ENCODE results near the gene DTNB. TPM values are rescaled to one million over a fixed set of nuclear protein-coding genes. Genes with fewer than 3 reads are reported as not detected.

The DTNB gene
- total RNA-seq, 4 donors from 2014 or later = 2.2 to 7.8 (median 3.9) TPM

GRCh38 chr2:25375371-25375988 is 297.9 kb downstream of the DTNB start:
- in situ Hi-C loops (cut with MboI; ENCODE audit: low pct_ligation_motif_present in 1 of 4, low pct_unique_long_range_greater_than_20kb in 1 of 4, low sequenced_read_pairs in 3 of 4) (no loop called here), intact Hi-C loops (cut with DNase I; ENCODE audit: low total_unique reads) (no loop called here)
- Histone ChIP-seq H3K4me3 (no peak overlapping the region), H3K36me3 (no peaks in the 10 kb centered on the region), H3K27me3 (no peaks in the 10 kb centered on the region), H3K27ac (no peak overlapping the region), H3K4me1 (peaks cover 6 to 20% (median 13%) of the 10 kb centered on the region in 4 donors), H3K9me3 (no peaks in the 10 kb centered on the region)
- TF ChIP-seq CTCF (IDR thresholded peaks at IDR 0.05) (no peak), POLR2A (IDR thresholded peaks at IDR 0.05) (no peak), EP300 (IDR thresholded peaks at IDR 0.05; ENCODE audit: low read depth) (no peak), POLR2AphosphoS5 (IDR thresholded peaks at IDR 0.05) (no peak)
- no peak for DNase-seq
- 80% methylated on average over 17 of the region's 17 CpGs; no CpG with 5 or more reads in 1 of the 2 donors for WGBS, 2 donors (ENCODE audit: low coverage in 1 of 2)

- 93% methylated on average over 5 of the region's 5 CpGs; no CpG with 5 or more reads in 1 of the 2 donors for WGBS, 2 donors (ENCODE audit: low coverage in 1 of 2)
- in situ Hi-C loops (cut with MboI; ENCODE audit: low pct_ligation_motif_present in 1 of 4, low pct_unique_long_range_greater_than_20kb in 1 of 4, low sequenced_read_pairs in 3 of 4) = loop anchor here in 2 of 4 donors (25.0 kb wide), 1 partner anchor 137 kb away; no protein-coding TSS in a partner anchor
These were observed 298.6 kb downstream of the DTNB start for GRCh38 chr2:25374827-25375226.

GRCh38 chr2:25374411-25374810 is 299.0 kb downstream of the DTNB start:
- Histone ChIP-seq H3K4me3 (no peak overlapping the region), H3K36me3 (no peaks in the 10 kb centered on the region), H3K27ac (no peak overlapping the region), H3K4me1 (peaks cover 6 to 20% (median 13%) of the 10 kb centered on the region in 4 donors), H3K27me3 (no peaks in the 10 kb centered on the region), H3K9me3 (no peaks in the 10 kb centered on the region)
- in situ Hi-C loops (cut with MboI; ENCODE audit: low pct_ligation_motif_present in 1 of 4, low pct_unique_long_range_greater_than_20kb in 1 of 4, low sequenced_read_pairs in 3 of 4) = loop anchor here in 2 of 4 donors (25.0 kb wide), 1 partner anchor 138 kb away; no protein-coding TSS in a partner anchor
- intact Hi-C loops (cut with DNase I; ENCODE audit: low total_unique reads) = no loop called here
- TF ChIP-seq POLR2AphosphoS5 (IDR thresholded peaks at IDR 0.05) (no peak), EP300 (IDR thresholded peaks at IDR 0.05; ENCODE audit: low read depth) (no peak), CTCF (IDR thresholded peaks at IDR 0.05) (no peak)
- 80 to 94% methylated on average over 1 to 4 of the region's 4 CpGs for WGBS, 2 donors (ENCODE audit: low coverage in 1 of 2)
- no peak for DNase-seq

More at GRCh38 chr2:25374827-25375226, 298.6 kb downstream of the DTNB start:
- H3K27ac ChIP-seq = no peak overlapping the region
- intact Hi-C loops (cut with DNase I; ENCODE audit: low total_unique reads) = no loop called here
- H3K36me3 ChIP-seq = no peaks in the 10 kb centered on the region
- H3K4me3 ChIP-seq = no peak overlapping the region
- no peak for DNase-seq
- H3K4me1 ChIP-seq = peaks cover 6 to 20% (median 13%) of the 10 kb centered on the region in 4 donors
- TF ChIP-seq POLR2AphosphoS5 (IDR thresholded peaks at IDR 0.05) (no peak), POLR2A (IDR thresholded peaks at IDR 0.05) (no peak), EP300 (IDR thresholded peaks at IDR 0.05; ENCODE audit: low read depth) (no peak), CTCF (IDR thresholded peaks at IDR 0.05) (no peak)
- H3K27me3 ChIP-seq = no peaks in the 10 kb centered on the region
- no peaks in the 10 kb centered on the region for H3K9me3 ChIP-seq

- TF ChIP-seq POLR2A (IDR thresholded peaks at IDR 0.05) = no peak
- no peak for TF ChIP-seq CTCF (IDR thresholded peaks at IDR 0.05)
- TF ChIP-seq EP300 (IDR thresholded peaks at IDR 0.05; ENCODE audit: low read depth) = no peak
- TF ChIP-seq POLR2AphosphoS5 (IDR thresholded peaks at IDR 0.05) = no peak
- DNase-seq = peak; percentile 57
- H3K27me3 ChIP-seq = no peaks in the 10 kb centered on the region
- peaks cover 6 to 20% (median 13%) of the 10 kb centered on the region in 4 donors for H3K4me1 ChIP-seq
- no peak overlapping the region for H3K27ac ChIP-seq
- no peak overlapping the region for H3K4me3 ChIP-seq
- WGBS, 2 donors (ENCODE audit: low coverage in 1 of 2) = 64% methylated on average over 12 of the region's 20 CpGs; no CpG with 5 or more reads in 1 of the 2 donors
- H3K36me3 ChIP-seq = no peaks in the 10 kb centered on the region
- in situ Hi-C loops (cut with MboI; ENCODE audit: low pct_ligation_motif_present in 1 of 4, low pct_unique_long_range_greater_than_20kb in 1 of 4, low sequenced_read_pairs in 3 of 4) (loop anchor here in 2 of 4 donors (25.0 kb wide), 1 partner anchor 139 kb away; no protein-coding TSS in a partner anchor), intact Hi-C loops (cut with DNase I; ENCODE audit: low total_unique reads) (no loop called here)
- no peaks in the 10 kb centered on the region for H3K9me3 ChIP-seq
These were observed 300.0 kb downstream of the DTNB start for GRCh38 chr2:25373269-25373981.
